GM20431 (cell line): ENCODE measurements around the gene DCPS.
"Not testable (repeated sequence)": the region's sequence is repeated elsewhere in the genome, so short reads cannot be mapped to it uniquely, and the experiment has no call there.

Experiments used
- in situ Hi-C: fragments of 300-500 bp; cut with MseI, MboI; formaldehyde crosslinking; loops from one replicate; pipeline ENCODE4 v1.15.0; 2020; ENCODE audit warnings: low sequenced_read_pairs; ENCODE audit not compliant: unreplicated experiment

Gene DCPS

GRCh38 chr11:126339073-126339862, 35.4 kb downstream of the DCPS start:
- in situ Hi-C loops, result no loop called here

GRCh38 chr11:126339863-126340434, 36.1 kb downstream of the DCPS start:
- in situ Hi-C loops, result no loop called here

- in situ Hi-C loops, result no loop called here
Observed at GRCh38 chr11:126340960-126341606, 37.2 kb downstream of the DCPS start.

- in situ Hi-C loops, result no loop called here
Observed at GRCh38 chr11:126341760-126342161, 37.9 kb downstream of the DCPS start.

GRCh38 chr11:126343051-126343450, 39.2 kb downstream of the DCPS start:
- in situ Hi-C loops, result no loop called here

- in situ Hi-C loops, result no loop called here
Observed at GRCh38 chr11:126344141-126345080, 40.6 kb downstream of the DCPS start.

- in situ Hi-C loops, result no loop called here
Observed at GRCh38 chr11:126345283-126345682, 41.4 kb downstream of the DCPS start.

GRCh38 chr11:126345759-126346585, 42.1 kb downstream of the DCPS start:
- in situ Hi-C loops, result no loop called here

GRCh38 chr11:126346586-126346940, 42.7 kb downstream of the DCPS start:
- in situ Hi-C loops, result no loop called here

- in situ Hi-C loops, result not testable (repeated sequence)
Observed at GRCh38 chr11:126346946-126347345, 43.1 kb downstream of the DCPS start.

- in situ Hi-C loops, result no loop called here
Observed at GRCh38 chr11:126347751-126348668, 44.1 kb downstream of the DCPS start.

- in situ Hi-C loops, result no loop called here
Observed at GRCh38 chr11:126348806-126349582, 45.1 kb downstream of the DCPS start.

GRCh38 chr11:126350836-126351235, 47.0 kb downstream of the DCPS start:
- in situ Hi-C loops, result no loop called here

GRCh38 chr11:126352163-126352562, 48.3 kb downstream of the DCPS start:
- in situ Hi-C loops, result no loop called here

GRCh38 chr11:126352934-126353801, 49.3 kb downstream of the DCPS start:
- in situ Hi-C loops, result no loop called here

GRCh38 chr11:126354631-126355323, 50.9 kb downstream of the DCPS start:
- in situ Hi-C loops, result no loop called here
